ENCODE results near the gene PAK2. TPM values are rescaled to one million over a fixed set of nuclear protein-coding genes. Genes with fewer than 3 reads are reported as not detected.

Gene PAK2
- total and polyA plus RNA-seq, 9 of the 15 experiments (the other 6 are each of a cell fraction or from before 2014, with no cell fraction given), result 13.2 to 72.4 (median 35.7) TPM

- in situ Hi-C loops (cut with MboI) (no loop called here), intact Hi-C loops (cut with micrococcal nuclease) (no loop called here)
- DNase-seq (ENCODE audit: extremely low read depth in 1 of 4, low spot score in 3 of 4) (no peak), FAIRE-seq (no peak), ATAC-seq (no peak)
- Histone ChIP-seq H2AFZ (ENCODE audit: low read depth, low read length) (no peak overlapping the region), H3K9me3 (replicated peaks; ENCODE audit: control insufficient read depth, insufficient read depth, low read depth, low read length) (0 out of 2 replicates have a peak, but pooled peaks cover 1% of the 10 kb centered on the region), H3K4me2 (ENCODE audit: insufficient read depth, low read length) (no peak overlapping the region), H3K79me2 (ENCODE audit: control insufficient read depth, insufficient read depth, low read length) (peaks cover 91% of the 10 kb centered on the region), H3K9ac (ENCODE audit: insufficient read depth in 1 of 2, low read depth in 2 of 2, low read length in 2 of 2) (no peak overlapping the region), H3K36me3 (ENCODE audit: control insufficient read depth, insufficient read depth, low read length) (peaks cover 19% of the 10 kb centered on the region; the same call in 2 of the 3 replicates), H3K4me1 (replicated peaks in 1 of 2; ENCODE audit: control insufficient read depth in 2 of 2, insufficient read depth in 2 of 2, low read length in 2 of 2) (no peaks in the 10 kb centered on the region), H3K27me3 (ENCODE audit: control insufficient read depth in 2 of 2, insufficient read depth in 2 of 2, low read length in 2 of 2) (no peaks in the 10 kb centered on the region), H4K20me1 (replicated peaks; ENCODE audit: control insufficient read depth, insufficient read depth, low read length) (no peaks in the 10 kb centered on the region), H3K27ac (ENCODE audit: extremely low read depth, low read depth, low read length) (no peak overlapping the region), H3K9me1 (ENCODE audit: control insufficient read depth, insufficient read depth, low read length) (no peaks in the 10 kb centered on the region), H3K4me3 (no peak overlapping the region)
- CTCF ChIA-PET (ENCODE audit: low intra/inter-chr PET ratio), result no interaction called here
- BruUV-seq (replicated peaks), result no TSS peak
- POLR2A ChIA-PET, result interaction anchor here (0.6 kb wide), 2 partner anchors 13 to 158 kb away, joined by 3 read pairs; no protein-coding TSS in a partner anchor
- no peak for TF ChIP-seq CC2D1A (IDR thresholded peaks at IDR 0.05)
- no peak for TF ChIP-seq ZNF668 (CRISPR knock-in tag; IDR thresholded peaks at IDR 0.05)
- no peak for TF ChIP-seq YY1 (IDR thresholded peaks at IDR 0.05; ENCODE audit: borderline replicate concordance in 1 of 3, control insufficient read depth in 1 of 3, extremely low read depth in 1 of 3, insufficient read depth in 3 of 3, insufficient read length in 1 of 3, insufficient replicate concordance in 2 of 3, low read depth in 1 of 3, low read length in 2 of 3)
- TF ChIP-seq JUND (IDR thresholded peaks at IDR 0.05; ENCODE audit: borderline replicate concordance, low read depth, low read length), result no peak
- TF ChIP-seq JUND (tag; IDR thresholded peaks at IDR 0.05; ENCODE audit: borderline replicate concordance, low read depth, low read length), result no peak
- 91% methylated on average over 6 of the region's 6 CpGs for WGBS (ENCODE audit: insufficient coverage, low coverage, missing lambda C conversion rate)
Observed at GRCh38 chr3:196772897-196773296, 33.2 kb downstream of the PAK2 start.
